PFSK-1 (cell line): ENCODE measurements around the gene OR52E8.

Source experiments
- FOXP2 ChIP-seq: optimal IDR thresholded peaks from 2 replicates; pipeline ENCODE3; 2011; ENCODE audit warnings: borderline replicate concordance, control low read depth, inconsistent platforms; ENCODE audit not compliant: insufficient read depth; ENCODE audit errors: extremely low read length, extremely low read depth
- POLR2AphosphoS5 ChIP-seq: IDR thresholded peaks from 2 replicates; pipeline ENCODE4 v1.6.1; 2012; ENCODE audit warnings: low read depth, mild to moderate bottlenecking, control low read depth, low read length, moderate library complexity
- REST ChIP-seq, 2 experiments: IDR thresholded peaks; 2 replicates each; pipeline versions ENCODE4 v1.6.1 to v1.8.0; 2011 to 2012; ENCODE audit warnings: low read depth in 2 of 2, low read length in 2 of 2, control low read depth in 1 of 2, inconsistent platforms in 1 of 2, mild to moderate bottlenecking in 1 of 2, moderate library complexity in 1 of 2; ENCODE audit not compliant: insufficient read depth in 1 of 2
- SIN3A ChIP-seq: IDR thresholded peaks from 2 replicates; pipeline ENCODE4 v1.6.1; 2012; ENCODE audit warnings: mild to moderate bottlenecking, low read length, moderate library complexity, borderline replicate concordance; ENCODE audit not compliant: insufficient read depth
- TAF1 ChIP-seq: IDR thresholded peaks from 2 replicates; pipeline ENCODE4 v1.6.1; 2012; ENCODE audit warnings: low read length, control low read depth, borderline replicate concordance; ENCODE audit not compliant: insufficient read depth

- no peak for TF ChIP-seq TAF1
- TF ChIP-seq REST (IDR thresholded peaks at IDR 0.05; ENCODE audit: insufficient read depth in 1 of 2, low read depth in 2 of 2, low read length in 2 of 2) = no peak
- no peak for TF ChIP-seq POLR2AphosphoS5
- TF ChIP-seq SIN3A = no peak
- no peak for TF ChIP-seq FOXP2
Observed at GRCh38 chr11:5808500-5809121, 48.9 kb downstream of the OR52E8 start, which contains the start of gene OR52N2.
